K562 (cell line): ENCODE data around the gene BCAM. TPM values are rescaled to one million over a fixed set of nuclear protein-coding genes. Genes with fewer than 3 reads are reported as not detected.
A peak's percentile ranks its signal among the peaks of the same experiment; 100 is the strongest.

Source experiments
- BCOR ChIP-seq: fragments of 450-650 bp; IDR thresholded peaks from 2 replicates; pipeline ENCODE4 v1.6.1; 2016
- CBX1 ChIP-seq: sonication (generic); IDR thresholded peaks from 2 replicates; pipeline ENCODE4 v1.6.1; 2016; ENCODE audit warnings: antibody characterized with exemption, low read depth, mild to moderate bottlenecking
- CBX3 ChIP-seq, 2 experiments: IDR thresholded peaks; 1 replicate in 1 of 2; 2 replicates in 1 of 2; pipeline ENCODE4 v1.6.1; 2012; ENCODE audit warnings: inconsistent platforms in 2 of 2, low read length in 2 of 2, borderline replicate concordance in 1 of 2, control low read depth in 1 of 2
- HIVEP1 ChIP-seq: fragments of 250-450 bp; sonication (Bioruptor Pico); IDR thresholded peaks from 2 replicates; pipeline ENCODE4 v1.4.0; 2020; ENCODE audit warnings: mild to moderate bottlenecking
- KDM1A ChIP-seq, 2 experiments: fragments of 450-650 bp; IDR thresholded peaks; 2 replicates each; pipeline ENCODE4 v1.6.1; 2016; ENCODE audit warnings: mild to moderate bottlenecking in 2 of 2
- NKRF ChIP-seq: fragments of 450-650 bp; IDR thresholded peaks from 2 replicates; pipeline ENCODE4 v1.6.1; 2016; ENCODE audit warnings: borderline replicate concordance
- RCOR1 ChIP-seq, 2 experiments: IDR thresholded peaks; 2 replicates each; pipeline ENCODE4 v1.6.1; 2012; ENCODE audit warnings: low read depth in 2 of 2, low read length in 2 of 2, borderline replicate concordance in 1 of 2, improper control_type of control experiment in 1 of 2
- TOE1 ChIP-seq, 2 experiments: fragments of 450-650 bp in 1 of 2; sonication (generic) in 1 of 2; formaldehyde crosslinking in 1 of 2; IDR thresholded peaks; 2 replicates each; pipeline versions ENCODE4 v1.7.1 to v1.8.0; 2016 to 2022; ENCODE audit warnings: borderline replicate concordance in 2 of 2, mild to moderate bottlenecking in 2 of 2, antibody characterized with exemption in 1 of 2, inconsistent platforms in 1 of 2, low read depth in 1 of 2, missing genetic modification reagents in 1 of 2, moderate library complexity in 1 of 2
- polyA plus RNA-seq, 8 experiments: library from polyadenylated mRNA; depleted of rRNA in 4 of 8; stranded (reverse) in 5 of 8; unstranded in 3 of 8; fragments of >200 nt; fragmentation: Nextera tagmentation in 2 of 8; fragmentation: Illumina TruSeq in 1 of 8; extraction: Ambion mirVana in 2 of 8; extraction: Trizol in 1 of 8; gene quantifications; 2 replicates each; pipeline versions ENCODE4 v1.2.1 to v1.2.3, GENCODE V29; 2011 to 2014; ENCODE audit warnings: inconsistent platforms in 1 of 8, missing spikeins in 1 of 8
- total RNA-seq, 7 experiments: library from RNA; depleted of rRNA in 6 of 7; stranded (reverse); fragments of >200 nt in 6 of 7; fragmentation: Illumina TruSeq in 2 of 7; extraction: Trizol in 2 of 7; gene quantifications; 2 replicates each; pipeline versions ENCODE4 v1.2.1 to v1.2.3, GENCODE V29; 2011 to 2021; ENCODE audit warnings: low replicate concordance in 1 of 7

BCAM gene
- total and polyA plus RNA-seq, 9 of the 15 experiments (the other 6 are each of a cell fraction or from before 2014, with no cell fraction given) = 0.07 to 1.3 (median 0.33) TPM; not detected in 2

- TF ChIP-seq NKRF (no peak), HIVEP1 (CRISPR knock-in tag) (no peak), BCOR (peak; percentile 85), RCOR1 (IDR thresholded peaks at IDR 0.05; ENCODE audit: borderline replicate concordance in 1 of 2, low read depth in 2 of 2, low read length in 2 of 2) (peak in 1 of 2 experiments; percentile 62; a peak in 1 of 4 replicates), CBX3 (IDR thresholded peaks at IDR 0.05; ENCODE audit: borderline replicate concordance in 1 of 2, low read length in 2 of 2) (0 out of 3 replicates have a peak, but pooled peaks of 1 of the 2 experiments have one; percentile 35), KDM1A (IDR thresholded peaks at IDR 0.05) (peak in 1 of 2 experiments; percentile 70; a peak in 2 of 4 replicates), CBX1 (0 out of 2 replicates have a peak, but pooled peaks have one; percentile 25), TOE1 (IDR thresholded peaks at IDR 0.05; ENCODE audit: borderline replicate concordance) (peak; percentile 44; the same call in 1 of the 2 replicates), TOE1 (CRISPR knock-in tag; IDR thresholded peaks at IDR 0.05; ENCODE audit: borderline replicate concordance, low read depth) (no peak)
These were observed 41.4 kb upstream of the BCAM start (continued) for GRCh38 chr19:44767295-44768180.
